GM18873 (cell line): ENCODE measurements around the gene SLC6A7.

Source experiments
- ATAC-seq: cut with Tn5 transposase; IDR thresholded peaks from one replicate; pipeline ENCODE4 v1.9.1; 2021; ENCODE audit warnings: mild to moderate bottlenecking, moderate library complexity, moderate number of reproducible peaks; ENCODE audit not compliant: unreplicated experiment, low FRiP score

The SLC6A7 gene

DNA sequence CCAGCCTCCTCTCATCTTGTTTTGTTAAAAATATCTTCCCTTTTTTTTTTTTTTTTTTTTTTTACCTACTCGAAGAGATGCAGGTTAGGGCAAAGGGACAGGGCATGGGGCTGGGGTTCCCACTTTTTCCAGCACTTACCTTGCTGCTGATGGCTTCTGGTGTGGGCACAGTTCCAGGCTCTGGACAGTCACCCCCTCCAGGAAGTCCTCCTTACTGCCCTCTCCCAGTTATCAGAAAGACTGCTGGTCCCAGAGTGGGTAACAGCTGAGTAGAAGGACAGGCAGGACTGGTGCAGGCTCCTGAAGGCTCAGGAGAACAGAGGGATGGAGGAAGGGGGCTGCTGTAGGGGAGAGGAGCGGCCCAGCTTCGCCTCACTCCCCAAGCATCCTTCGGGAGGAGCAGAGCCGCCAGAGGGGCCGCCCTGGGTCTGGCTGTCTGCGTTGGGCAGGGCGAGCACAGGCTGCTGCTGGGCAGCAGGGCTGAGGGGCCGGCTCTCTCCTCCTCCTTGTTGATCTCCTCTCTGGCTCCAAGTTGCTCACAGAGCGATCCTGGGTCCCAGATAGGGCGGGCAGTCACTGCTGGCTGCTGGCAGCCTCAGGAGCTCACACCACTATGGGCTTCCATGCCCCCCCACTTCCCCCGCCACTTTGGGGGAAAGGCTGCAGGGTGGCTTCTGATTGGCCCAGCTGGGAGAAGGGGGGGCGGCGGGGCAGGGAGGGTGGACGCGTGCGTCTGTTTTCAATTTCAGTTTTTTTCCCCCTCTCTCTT is 34.4 kb upstream of the SLC6A7 start, which contains the start of gene PDGFRB:
TSS of gene PDGFRB (minus strand) at position 588 of the 769 bp plus-strand sequence. CDS start 18,798 bp downstream, outside the sequence.
- no peak for ATAC-seq

DNA sequence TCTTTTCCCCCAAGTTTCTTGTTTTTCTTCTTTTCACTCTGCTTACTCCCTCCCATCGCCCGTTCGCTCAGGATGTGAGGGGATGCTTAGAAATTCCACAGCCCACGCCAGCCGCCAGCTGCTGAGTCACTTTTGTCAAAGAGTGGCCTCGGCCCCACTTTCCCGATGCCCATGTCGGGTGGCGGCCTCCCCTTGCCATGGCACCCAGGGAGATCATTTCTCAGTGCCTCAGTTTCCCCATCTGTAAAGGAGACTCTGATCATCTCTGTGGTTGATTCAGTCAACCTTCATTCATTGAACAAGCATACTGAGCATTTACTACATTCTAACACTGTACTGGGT is 33.9 kb upstream of the SLC6A7 start:
- ATAC-seq = no peak

DNA sequence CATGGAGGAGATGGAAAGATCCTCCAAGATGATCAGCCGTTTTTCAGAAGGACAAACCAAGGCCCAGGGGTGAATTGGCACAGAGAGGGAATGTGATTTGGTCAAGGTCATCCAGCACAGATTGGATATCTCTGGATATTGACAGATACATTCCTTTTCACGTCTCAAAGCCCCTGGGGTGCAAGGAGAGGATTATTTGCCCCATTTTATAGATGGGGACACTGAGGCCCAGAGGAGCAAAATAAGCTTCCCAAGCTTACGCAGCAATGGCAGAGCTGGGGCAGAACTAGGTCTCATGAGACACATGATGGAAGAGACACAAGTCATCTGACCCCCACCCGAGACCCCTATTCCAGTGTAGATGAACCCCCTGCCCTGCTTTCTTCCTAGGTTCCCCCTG is 33.3 kb upstream of the SLC6A7 start:
- no peak for ATAC-seq

DNA sequence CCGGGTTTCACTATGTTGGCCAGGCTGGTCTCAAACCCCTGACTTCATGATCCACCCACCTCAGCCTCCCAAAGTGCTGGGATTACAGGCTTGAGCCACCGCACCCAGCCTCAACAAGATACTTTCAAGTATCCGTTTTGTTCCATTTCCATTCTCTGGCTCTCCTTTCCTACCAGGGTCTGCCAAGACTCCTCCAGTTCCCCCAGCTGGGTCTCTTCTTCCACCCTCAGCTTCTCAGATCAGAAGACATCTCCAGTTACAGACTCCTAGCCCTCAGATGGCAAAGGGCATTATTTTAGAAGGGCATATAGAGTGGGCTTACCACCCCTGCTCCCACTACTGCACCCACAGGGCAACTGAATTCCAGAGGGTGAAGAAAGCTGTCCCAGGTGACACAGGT is 32.7 kb upstream of the SLC6A7 start:
- ATAC-seq = no peak

DNA sequence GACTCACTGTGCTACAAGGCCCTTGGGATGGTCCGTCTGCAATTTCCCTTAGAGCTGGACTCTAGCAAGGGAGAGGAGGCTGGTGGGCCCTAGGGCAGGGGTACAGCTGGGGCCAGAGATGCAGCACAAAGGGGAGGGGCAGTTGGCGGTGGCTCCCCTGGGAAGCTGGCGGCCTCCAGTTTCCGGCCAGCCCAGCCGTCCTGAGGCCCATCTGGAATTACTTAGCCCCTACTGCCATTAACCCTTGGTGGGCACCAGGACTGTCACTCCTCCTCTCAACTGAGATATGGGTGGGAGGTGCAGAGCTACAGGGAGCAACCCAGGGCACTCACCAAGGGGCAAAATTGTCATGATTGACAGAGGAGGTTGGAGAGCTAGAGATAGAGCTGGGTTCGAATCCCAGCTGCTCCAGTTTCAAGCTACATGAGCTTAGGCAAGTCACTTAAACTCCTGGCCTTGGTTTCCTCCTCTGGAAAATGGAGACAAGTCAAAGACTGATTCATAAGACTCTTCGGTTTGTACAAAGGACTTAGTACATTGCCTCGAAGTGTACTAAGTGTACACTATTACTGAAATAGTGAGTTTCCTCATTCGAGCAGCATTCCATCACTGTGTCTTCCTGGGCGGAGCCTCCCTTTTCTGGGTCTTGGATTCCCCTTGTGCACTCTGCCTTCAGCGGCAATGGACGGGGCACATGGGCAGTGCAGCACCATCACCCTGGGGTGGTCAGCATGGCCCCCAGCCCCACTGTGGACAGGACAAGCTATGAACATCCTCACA is 31.5 kb upstream of the SLC6A7 start:
- no peak for ATAC-seq

DNA sequence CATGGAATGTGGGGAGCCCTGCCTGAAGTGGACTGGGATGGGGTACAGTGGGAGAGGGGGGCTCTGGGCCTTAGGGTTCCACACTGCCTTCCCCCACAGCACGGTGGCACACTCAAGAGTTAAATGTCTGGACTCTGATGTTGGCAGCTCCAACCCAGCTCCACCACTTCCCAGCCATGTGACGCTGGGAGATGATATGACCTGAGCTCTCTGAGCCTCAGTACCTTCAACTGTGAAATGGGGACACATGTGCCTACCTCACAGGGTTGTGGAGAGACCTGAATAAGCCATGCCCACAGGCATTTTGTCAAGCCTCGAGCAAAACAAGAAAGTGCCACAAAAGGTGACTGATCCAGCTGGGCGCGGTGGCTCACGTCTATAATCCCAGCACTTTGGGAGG is 30.8 kb upstream of the SLC6A7 start:
- no peak for ATAC-seq

DNA sequence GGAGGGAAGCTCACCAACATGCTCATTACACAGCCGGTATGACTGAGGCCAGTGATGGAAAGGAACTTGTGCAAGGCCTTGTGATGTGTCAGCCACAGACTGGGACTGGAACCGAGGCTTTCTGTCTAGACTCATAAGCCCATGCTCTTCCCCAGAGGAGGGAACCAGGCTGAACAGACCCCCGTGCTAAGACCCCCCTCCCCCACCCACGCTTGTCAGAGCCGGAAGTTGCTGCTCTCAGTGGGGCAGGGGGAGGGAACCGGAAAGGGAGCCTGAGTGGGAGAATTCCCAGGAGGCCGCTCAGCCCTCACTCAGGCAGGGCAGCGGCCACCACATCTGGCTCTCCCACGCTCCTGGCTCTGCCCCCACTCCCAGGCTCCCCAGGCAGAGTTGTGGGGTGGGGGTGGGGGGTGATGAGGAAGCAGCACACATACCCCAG is 30.1 kb upstream of the SLC6A7 start:
- ATAC-seq = no peak

DNA sequence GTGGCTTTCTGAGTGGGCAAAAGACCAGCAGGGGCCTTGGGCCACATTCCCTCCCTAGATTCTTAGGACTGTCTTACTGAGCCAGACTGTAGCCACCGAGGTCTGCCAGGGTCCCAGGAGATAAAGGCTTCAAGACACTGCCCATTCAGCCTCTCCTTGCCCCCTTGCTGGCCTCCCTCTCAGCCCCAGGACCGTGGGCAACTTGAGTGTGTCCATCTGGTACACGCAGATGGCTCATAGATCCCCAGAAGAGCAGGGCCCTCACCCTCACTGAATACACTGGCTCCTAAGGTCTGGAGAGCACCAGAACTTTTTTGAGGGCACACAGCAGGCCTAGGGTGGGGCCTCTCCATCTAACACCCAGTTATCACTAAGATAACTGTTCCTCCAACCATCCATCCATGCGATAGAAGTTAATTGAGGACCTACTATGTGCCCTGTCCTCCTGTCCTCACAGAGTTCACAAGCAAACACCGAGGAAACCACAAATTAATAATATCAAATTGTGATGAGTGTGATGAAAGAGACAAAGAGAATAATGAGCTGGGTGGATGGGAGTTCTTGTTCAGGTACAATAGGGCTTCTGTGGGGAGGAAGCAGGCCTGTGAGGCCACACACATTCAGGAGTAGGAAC is 29.3 kb upstream of the SLC6A7 start:
- ATAC-seq = no peak

DNA sequence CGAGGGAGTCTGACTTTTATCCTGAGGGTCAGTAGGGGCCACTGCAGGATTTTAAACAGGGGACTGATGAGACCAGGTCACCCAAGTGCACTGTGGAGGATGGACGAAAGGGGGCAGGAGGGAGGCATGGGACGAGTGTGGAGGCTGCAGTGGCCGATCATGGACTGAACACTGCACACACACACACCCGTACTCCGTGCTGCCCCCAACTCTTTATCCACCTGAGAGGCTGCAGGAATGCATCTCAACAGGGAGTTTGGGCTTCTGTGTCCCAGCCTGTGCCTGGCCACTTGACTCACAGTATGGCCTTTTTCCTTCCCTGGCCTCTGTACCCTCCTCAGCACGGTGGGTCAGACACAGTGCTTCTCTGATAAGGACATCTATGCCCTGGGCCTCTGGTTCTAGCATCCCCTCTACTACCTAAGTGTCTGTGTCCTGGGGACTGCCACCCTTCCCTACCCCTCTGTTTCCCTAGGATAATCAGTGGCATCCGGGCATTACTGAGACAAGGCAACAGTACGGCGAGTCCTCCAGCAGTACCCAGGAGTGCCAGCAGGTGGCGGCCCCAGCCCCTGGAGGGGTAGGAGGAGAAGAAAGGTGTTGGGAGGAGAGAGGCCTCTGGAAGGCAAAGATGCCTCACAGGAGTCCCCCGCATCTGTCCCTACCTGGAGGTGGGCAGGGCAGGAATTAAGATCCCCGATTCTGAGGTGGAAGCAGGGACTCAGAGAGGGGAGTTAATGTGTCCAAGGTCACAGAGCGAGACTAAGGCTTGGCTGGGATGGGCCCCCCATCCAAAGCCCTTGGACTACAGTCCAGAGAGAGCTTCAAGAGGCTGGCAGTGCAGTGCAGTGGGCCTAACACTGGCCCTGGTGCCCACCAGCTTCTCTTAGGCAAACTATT is 28.4 kb upstream of the SLC6A7 start:
- ATAC-seq = no peak

DNA sequence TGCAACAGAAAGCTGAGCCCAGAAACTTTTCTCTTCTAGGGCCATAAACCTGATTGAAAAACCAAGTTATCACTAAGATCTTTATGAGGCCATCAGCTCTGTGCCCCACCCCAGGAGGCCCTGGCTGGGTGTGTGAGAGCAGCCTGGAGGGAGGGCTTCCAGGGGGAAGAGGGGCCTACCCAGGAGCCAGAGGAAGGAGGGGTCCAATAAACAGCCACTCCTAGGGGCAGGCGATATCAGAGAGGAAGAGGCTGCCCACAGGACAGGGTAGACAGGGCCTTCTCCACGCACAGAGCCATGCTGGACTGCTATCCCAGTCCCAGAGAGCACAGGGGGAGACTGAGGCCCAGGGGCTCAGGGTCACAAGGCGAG is 27.7 kb upstream of the SLC6A7 start:
- no peak for ATAC-seq

DNA sequence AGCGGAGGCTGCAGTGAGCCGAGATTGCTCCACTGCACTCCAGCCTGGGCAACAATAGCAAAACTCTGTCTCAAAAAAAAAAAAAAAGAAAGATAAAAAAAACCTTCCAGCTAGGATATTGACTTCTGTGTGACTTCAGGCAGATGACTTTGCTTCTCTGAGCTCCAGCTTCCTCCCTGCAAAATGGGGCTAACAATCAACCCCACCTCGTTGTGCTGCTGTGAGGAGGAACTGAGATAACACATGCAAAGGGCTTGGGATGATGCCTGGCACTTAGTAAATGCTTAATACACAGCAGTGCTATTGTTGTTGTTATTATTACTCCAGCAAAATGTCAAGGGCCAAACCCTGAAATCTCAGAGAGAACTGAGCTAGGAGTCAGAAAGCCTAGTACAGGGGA is 26.8 kb upstream of the SLC6A7 start:
- no peak for ATAC-seq

DNA sequence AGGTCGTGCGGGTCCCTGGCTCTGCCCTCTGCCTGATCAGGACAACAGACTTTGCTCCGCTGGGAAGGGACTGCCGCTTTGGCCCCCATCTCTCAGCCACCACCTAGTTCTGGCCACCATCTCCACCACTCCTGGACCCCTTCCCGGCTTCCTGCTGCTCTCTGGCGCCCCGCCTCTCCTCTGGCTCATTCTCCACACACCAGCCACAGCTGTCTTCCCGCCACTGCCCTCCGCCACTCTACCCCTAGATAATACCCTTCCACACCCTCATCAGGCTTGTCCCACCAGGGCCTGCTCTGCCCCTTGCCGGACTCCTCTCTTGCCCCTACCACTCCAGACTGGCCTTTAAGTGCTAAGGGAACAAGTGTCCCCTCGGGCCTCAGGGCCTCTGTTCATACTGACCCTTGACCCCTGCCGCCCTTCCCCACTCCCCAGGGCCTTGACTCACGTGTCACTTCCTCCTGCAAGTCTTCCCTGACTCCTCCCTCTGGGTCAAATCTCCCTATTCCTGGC is 26.3 kb upstream of the SLC6A7 start:
- ATAC-seq = no peak

DNA sequence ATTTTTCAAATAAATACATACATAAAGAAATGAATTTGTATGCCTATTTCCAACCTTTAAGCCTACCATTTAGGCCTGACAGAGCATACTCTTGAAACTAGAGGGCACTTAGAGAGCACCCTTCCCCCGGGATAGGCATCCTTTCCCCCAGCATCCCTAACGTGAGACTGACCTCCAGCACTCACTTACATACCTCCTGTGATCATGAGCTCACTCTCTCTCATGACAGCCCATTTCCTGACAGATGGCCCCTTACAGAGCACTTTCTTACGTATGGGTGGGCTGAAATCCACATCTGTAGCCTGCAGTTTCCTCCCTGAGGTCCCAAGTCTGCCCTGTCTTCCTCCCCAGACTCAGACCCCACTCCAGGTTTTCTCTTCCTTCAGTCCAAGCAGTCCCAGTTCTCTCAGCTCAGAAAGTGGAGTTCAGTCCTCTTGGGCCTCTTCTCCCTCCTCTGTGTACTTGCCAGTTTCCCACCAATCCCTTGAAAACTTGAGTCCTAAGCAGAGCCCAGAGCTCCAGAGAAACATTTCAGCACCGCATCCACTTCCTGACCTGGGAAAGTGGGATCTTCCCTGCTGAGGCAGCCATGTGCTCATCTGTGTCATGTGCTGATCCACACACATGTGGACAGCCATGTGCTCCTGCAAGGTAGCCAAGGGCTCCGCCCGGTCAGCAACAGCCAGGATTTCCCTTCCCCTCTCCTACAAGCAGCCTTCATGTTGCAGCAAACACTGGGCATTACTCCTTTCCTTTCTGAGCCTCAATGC is 25.5 kb upstream of the SLC6A7 start:
- ATAC-seq = no peak

DNA sequence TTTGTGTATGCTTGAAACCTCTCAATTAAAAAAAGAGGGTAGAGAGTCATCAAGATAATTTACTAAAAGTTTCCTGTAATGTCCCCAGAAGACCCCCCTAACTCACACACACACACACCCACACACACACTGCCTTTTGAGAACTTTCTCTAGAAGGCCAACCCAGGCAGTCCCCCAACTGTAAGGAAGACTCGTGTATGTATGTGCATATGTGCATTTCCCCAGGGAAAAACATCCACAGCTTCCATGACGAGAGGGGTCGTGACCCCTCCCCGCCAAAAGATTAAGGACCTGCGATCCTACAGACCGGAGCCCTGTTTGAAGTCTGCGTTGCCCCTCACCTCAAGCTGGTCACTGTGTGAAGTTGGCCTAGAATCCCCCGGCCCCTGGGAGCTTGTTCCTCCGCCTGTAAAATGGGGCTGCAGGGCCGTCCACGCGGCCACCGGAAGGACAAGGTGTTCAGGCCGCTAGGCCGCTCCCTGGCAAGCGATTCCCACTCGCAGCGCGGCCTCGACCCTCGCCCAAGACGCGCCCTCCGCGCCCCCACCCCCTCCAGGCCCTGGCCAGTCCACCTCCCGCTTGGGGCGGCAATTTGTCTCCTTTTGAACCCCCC is 23.7 kb upstream of the SLC6A7 start:
- no peak for ATAC-seq

DNA sequence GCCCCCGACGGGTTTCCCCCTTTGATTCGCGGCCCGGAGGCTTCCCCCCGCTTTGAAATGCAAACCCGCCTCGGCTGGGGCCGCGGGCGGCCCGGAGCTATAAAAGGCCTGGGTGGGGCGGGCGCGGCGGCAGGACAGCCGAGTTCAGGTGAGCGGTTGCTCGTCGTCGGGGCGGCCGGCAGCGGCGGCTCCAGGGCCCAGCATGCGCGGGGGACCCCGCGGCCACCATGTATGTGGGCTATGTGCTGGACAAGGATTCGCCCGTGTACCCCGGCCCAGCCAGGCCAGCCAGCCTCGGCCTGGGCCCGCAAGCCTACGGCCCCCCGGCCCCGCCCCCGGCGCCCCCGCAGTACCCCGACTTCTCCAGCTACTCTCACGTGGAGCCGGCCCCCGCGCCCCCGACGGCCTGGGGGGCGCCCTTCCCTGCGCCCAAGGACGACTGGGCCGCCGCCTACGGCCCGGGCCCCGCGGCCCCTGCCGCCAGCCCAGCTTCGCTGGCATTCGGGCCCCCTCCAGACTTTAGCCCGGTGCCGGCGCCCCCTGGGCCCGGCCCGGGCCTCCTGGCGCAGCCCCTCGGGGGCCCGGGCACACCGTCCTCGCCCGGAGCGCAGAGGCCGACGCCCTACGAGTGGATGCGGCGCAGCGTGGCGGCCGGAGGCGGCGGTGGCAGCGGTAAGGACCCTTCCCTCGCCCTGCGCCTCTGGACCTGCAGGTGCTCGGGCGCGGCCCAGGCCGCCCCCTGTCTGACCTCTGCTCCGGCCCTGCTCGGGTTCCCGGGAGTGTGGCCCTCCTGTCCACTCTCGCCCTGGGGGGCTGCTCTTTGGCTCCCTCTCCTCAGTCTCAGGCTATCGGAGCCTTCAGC is 23.0 kb upstream of the SLC6A7 start, which contains the start of gene CDX1:
TSS of gene CDX1 (plus strand) at position 129 of the 862 bp plus-strand sequence. CDS start at position 228, 99 bp downstream.
- ATAC-seq = no peak

DNA sequence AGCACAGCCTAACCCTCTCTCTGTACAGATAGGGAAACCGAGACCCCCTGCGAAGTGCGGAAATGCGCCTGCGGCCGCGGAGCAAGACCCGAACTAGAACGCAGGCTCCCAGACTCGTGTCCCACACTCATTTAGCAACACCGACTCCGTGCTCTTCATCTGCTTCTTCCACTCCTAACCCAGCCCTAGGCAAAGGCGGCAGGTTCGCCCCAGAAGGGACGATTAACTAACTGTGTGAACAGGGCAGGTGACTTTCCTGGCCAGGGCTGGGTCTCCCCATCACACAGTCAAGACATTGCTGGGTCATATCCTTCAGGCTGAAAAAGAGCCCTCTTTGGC is 22.4 kb upstream of the SLC6A7 start:
- ATAC-seq = no peak

DNA sequence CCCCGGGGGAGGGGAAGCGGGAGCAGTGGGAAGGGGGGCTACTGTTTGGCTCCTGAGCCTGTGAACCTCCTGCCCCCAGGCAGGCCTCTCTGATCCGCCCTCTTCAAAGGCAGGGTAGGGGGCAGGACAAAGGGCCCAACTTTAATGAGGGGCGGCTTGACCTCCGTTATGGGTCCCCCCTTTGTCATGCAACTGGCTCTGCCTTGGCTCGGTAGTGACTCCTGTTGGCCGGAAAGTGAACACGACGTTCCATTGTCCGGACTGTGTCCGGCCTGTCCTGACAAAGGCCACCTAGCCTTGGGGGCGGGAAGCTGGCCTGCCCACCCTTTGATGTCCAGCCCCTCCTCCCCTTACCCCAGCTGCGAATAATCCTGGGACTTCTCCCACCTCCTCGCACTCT is 22.0 kb upstream of the SLC6A7 start:
- ATAC-seq = no peak

DNA sequence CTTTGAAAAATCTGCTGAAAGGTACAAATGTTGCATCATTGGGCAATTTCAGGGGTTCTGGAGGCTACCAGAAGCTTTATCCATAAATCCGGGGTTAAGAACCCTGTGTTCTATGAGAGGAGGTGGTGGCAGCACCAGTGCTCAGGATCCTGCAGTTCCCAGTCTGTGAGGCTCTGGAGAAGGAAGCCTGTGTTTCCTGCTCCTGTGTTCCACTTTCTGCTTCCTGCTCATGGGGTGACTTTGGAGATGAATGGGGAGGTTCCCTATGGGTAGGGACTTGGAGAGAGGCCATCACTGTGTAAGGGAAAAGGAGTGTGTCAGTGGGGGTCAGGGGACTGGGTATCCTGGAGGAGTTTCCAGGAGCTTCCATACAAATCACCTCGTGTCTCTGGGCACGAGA is 21.0 kb upstream of the SLC6A7 start:
- no peak for ATAC-seq
